ENCODE results near the gene PDIK1L. TPM values are rescaled to one million over a fixed set of nuclear protein-coding genes. Genes with fewer than 3 reads are reported as not detected.

Gene PDIK1L
- total and polyA plus RNA-seq, 9 of the 15 experiments (the other 6 are each of a cell fraction or from before 2014, with no cell fraction given) = 12.8 to 30.2 (median 21.5) TPM

DNA sequence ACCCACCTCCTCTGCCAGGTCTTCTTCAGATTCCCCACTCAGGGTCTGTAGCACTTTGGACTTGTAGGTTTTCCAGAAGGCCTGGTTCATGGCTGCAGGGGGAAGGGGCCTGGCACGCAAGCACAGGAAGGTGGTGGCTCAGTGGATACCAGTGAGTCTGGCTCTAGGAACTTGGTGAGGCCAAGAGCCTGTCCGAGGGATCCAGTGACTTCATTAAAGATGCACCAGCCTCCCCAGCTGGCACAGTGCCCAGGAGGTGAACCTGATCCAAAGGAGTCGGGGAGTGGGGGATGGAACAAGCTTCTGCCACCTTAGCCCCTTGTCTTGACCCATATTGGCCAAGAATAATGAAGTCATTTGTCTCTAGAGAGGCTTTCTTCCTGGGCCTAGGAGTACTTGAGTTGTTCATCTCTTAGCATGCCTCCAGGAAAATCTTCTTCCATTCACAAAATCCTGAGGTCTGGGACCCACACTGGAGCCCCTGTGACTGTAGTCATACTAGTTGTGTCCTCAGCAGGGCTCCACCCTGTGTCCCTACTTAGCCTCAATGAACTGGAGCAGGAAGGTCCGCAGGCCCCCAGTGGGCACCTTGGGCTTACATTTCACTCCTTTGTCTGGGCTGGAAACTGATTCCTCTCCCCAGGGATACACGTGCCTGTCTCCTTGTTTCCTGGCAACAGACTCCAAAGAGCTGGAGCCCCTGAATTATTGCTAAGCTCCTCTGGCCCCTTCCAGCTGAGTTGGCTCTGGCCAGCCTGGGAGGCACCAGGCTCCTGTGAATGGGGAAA is 57.0 kb downstream of the PDIK1L start, which contains the start of gene C1orf232 (continued):
- TF ChIP-seq, protein P1, sequence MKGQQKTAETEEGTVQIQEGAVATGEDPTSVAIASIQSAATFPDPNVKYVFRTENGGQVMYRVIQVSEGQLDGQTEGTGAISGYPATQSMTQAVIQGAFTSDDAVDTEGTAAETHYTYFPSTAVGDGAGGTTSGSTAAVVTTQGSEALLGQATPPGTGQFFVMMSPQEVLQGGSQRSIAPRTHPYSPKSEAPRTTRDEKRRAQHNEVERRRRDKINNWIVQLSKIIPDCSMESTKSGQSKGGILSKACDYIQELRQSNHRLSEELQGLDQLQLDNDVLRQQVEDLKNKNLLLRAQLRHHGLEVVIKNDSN (CRISPR knock-in tag; IDR thresholded peaks at IDR 0.05) = no peak
- TF ChIP-seq MAFF (IDR thresholded peaks at IDR 0.05; ENCODE audit: low read length) (no peak), POLR2AphosphoS2 (IDR thresholded peaks at IDR 0.05; ENCODE audit: low read length) (no peak), NUFIP1 (IDR thresholded peaks at IDR 0.05; ENCODE audit: partially characterized antibody) (no peak), KLF6 (CRISPR knock-in tag; IDR thresholded peaks at IDR 0.05; ENCODE audit: borderline replicate concordance) (no peak), ETS2 (tag; IDR thresholded peaks at IDR 0.05; ENCODE audit: borderline replicate concordance, poor library complexity, severe bottlenecking) (no peak), ZNF134 (CRISPR knock-in tag; conservative IDR thresholded peaks at IDR 0.05) (no peak), ESRRA (IDR thresholded peaks at IDR 0.05; ENCODE audit: borderline replicate concordance, low read depth) (no peak), NFIC (IDR thresholded peaks at IDR 0.05) (peak; percentile 80), NR3C1 (CRISPR knock-in tag; IDR thresholded peaks at IDR 0.05) (0 out of 2 replicates have a peak, but pooled peaks have one; percentile 42), THRAP3 (IDR thresholded peaks at IDR 0.05; ENCODE audit: borderline replicate concordance) (no peak), SREBF2 (CRISPR knock-in tag; IDR thresholded peaks at IDR 0.05) (no peak), ASH1L (IDR thresholded peaks at IDR 0.05; ENCODE audit: borderline replicate concordance, low read depth, partially characterized antibody) (no peak)
- TF ChIP-seq, protein P2, sequence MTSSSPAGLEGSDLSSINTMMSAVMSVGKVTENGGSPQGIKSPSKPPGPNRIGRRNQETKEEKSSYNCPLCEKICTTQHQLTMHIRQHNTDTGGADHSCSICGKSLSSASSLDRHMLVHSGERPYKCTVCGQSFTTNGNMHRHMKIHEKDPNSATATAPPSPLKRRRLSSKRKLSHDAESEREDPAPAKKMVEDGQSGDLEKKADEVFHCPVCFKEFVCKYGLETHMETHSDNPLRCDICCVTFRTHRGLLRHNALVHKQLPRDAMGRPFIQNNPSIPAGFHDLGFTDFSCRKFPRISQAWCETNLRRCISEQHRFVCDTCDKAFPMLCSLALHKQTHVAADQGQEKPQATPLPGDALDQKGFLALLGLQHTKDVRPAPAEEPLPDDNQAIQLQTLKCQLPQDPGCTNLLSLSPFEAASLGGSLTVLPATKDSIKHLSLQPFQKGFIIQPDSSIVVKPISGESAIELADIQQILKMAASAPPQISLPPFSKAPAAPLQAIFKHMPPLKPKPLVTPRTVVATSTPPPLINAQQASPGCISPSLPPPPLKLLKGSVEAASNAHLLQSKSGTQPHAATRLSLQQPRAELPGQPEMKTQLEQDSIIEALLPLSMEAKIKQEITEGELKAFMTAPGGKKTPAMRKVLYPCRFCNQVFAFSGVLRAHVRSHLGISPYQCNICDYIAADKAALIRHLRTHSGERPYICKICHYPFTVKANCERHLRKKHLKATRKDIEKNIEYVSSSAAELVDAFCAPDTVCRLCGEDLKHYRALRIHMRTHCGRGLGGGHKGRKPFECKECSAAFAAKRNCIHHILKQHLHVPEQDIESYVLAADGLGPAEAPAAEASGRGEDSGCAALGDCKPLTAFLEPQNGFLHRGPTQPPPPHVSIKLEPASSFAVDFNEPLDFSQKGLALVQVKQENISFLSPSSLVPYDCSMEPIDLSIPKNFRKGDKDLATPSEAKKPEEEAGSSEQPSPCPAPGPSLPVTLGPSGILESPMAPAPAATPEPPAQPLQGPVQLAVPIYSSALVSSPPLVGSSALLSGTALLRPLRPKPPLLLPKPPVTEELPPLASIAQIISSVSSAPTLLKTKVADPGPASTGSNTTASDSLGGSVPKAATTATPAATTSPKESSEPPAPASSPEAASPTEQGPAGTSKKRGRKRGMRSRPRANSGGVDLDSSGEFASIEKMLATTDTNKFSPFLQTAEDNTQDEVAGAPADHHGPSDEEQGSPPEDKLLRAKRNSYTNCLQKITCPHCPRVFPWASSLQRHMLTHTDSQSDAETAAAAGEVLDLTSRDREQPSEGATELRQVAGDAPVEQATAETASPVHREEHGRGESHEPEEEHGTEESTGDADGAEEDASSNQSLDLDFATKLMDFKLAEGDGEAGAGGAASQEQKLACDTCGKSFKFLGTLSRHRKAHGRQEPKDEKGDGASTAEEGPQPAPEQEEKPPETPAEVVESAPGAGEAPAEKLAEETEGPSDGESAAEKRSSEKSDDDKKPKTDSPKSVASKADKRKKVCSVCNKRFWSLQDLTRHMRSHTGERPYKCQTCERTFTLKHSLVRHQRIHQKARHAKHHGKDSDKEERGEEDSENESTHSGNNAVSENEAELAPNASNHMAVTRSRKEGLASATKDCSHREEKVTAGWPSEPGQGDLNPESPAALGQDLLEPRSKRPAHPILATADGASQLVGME (CRISPR knock-in tag; IDR thresholded peaks at IDR 0.05) = no peak
- TF ChIP-seq, protein P3, sequence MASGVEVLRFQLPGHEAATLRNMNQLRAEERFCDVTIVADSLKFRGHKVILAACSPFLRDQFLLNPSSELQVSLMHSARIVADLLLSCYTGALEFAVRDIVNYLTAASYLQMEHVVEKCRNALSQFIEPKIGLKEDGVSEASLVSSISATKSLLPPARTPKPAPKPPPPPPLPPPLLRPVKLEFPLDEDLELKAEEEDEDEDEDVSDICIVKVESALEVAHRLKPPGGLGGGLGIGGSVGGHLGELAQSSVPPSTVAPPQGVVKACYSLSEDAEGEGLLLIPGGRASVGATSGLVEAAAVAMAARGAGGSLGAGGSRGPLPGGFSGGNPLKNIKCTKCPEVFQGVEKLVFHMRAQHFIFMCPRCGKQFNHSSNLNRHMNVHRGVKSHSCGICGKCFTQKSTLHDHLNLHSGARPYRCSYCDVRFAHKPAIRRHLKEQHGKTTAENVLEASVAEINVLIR (CRISPR knock-in tag; IDR thresholded peaks at IDR 0.05) = no peak
- TF ChIP-seq, protein P4, sequence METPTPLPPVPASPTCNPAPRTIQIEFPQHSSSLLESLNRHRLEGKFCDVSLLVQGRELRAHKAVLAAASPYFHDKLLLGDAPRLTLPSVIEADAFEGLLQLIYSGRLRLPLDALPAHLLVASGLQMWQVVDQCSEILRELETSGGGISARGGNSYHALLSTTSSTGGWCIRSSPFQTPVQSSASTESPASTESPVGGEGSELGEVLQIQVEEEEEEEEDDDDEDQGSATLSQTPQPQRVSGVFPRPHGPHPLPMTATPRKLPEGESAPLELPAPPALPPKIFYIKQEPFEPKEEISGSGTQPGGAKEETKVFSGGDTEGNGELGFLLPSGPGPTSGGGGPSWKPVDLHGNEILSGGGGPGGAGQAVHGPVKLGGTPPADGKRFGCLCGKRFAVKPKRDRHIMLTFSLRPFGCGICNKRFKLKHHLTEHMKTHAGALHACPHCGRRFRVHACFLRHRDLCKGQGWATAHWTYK (CRISPR knock-in tag; IDR thresholded peaks at IDR 0.05) = no peak
- TF ChIP-seq, protein P5, sequence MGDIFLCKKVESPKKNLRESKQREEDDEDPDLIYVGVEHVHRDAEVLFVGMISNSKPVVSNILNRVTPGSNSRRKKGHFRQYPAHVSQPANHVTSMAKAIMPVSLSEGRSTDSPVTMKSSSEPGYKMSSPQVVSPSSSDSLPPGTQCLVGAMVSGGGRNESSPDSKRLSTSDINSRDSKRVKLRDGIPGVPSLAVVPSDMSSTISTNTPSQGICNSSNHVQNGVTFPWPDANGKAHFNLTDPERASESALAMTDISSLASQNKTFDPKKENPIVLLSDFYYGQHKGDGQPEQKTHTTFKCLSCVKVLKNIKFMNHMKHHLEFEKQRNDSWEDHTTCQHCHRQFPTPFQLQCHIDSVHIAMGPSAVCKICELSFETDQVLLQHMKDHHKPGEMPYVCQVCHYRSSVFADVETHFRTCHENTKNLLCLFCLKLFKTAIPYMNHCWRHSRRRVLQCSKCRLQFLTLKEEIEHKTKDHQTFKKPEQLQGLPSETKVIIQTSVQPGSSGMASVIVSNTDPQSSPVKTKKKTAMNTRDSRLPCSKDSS (IDR thresholded peaks at IDR 0.05; ENCODE audit: low read depth, partially characterized antibody) = no peak
